Measurements from ENCODE around the gene ATF3.
"Not testable (repeated sequence)": the region's sequence is repeated elsewhere in the genome, so short reads cannot be mapped to it uniquely, and the experiment has no call there.

The ATF3 gene

DNA sequence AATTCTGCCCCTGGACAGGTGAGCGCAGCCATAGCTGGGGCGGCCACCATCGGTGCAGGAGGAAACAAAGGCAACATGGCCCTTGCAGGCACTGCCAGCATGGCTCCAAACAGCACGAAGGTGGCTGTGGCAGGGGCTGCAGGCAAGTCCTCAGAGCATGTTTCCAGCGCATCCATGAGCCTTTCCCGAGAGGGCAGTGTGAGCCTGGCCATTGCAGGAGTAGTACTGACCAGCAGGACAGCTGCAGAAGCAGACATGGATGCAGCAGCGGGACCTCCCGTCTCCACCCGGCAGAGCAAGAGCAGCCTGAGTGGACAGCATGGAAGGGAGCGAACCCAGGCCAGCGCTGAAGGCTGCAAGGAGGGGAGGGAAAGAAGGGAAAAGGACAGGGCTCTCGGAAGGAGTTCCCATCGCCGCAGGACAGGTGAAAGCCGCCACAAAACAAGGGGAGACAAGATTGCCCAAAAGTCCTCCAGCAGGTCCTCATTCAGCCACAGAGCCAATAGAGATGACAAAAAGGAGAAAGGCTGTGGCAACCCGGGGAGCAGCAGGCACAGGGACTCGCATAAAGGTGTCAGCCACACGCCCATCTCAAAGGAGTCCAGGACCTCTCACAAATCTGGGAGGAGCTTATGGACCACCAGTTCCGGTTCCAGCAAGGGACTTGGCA is 17.4 kb downstream of the ATF3 start:
- H3K4me3 ChIP-seq (ENCODE audit: low read depth, low read length), result no peak overlapping the region

- H3K4me3 ChIP-seq (ENCODE audit: low read depth, low read length), result no peak overlapping the region
Observed at GRCh38 chr1:212628046-212628445, 19.5 kb downstream of the ATF3 start.

DNA sequence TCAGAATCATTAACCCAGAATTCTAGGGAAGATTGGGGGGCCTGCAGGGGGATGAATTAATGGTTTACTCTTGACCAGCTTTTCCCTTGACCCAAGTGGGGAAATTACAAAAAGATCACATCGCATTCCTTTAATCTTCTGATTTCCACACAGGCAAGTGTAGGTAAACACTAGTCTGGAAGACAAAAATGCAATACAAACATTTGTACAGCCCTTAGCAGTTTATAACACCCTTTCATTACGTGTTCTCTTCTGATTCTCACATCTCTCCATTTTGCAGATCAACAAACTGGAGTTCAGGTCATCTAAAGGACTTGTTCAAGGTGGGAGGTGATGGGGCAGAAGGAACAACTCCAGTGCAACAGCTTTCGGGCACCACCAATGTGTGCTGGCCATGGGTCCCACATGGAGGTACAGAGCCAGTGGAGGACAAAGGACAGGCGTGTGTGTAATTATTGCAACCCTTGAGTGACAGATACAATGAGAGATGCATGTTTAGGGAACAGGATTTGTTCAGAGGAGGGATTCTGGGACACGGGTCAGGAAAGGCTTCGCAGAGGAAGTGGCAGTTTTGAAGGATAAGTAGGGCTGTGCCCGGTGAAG is 20.4 kb downstream of the ATF3 start:
- no peak overlapping the region for H3K4me3 ChIP-seq (ENCODE audit: low read depth, low read length)

GRCh38 chr1:212629450-212630157 is 21.0 kb downstream of the ATF3 start:
- no peak overlapping the region for H3K4me3 ChIP-seq (ENCODE audit: low read depth, low read length)

DNA sequence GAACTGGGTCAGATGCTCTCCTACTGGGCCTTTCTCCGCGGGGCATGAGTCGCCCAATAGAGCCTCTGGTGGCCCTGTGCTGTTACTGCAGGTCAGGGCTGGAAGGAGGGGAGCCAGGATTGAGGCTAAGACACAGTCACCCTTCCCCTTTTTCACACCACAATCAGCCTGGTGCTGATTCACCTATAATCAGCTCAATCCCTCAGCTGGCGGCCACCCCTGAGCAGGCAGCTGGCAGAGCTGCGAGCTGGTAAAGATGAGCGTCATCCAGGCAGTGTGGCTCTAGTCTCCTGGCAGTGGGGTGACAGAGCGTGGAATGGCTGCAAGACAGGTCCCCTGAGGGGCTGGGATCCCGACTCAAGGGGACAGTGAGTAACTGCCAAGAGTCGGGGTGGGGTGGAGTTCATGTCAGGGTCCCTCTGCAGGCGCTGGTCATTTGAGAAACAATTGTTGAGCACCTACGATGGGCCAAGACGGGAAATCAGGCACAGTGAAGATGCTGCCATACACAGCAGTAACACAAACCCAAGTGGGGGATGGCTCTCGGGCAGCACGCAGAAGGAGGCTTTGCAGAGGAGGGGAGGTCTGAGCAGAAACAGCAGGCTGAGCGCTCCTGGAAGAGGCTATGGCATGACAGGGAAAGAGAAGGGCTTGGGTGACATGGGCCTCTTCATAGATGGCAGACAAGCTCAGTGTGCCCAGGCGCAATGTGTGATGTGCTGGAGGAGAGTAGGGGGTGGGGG is 21.8 kb downstream of the ATF3 start:
- no peak overlapping the region for H3K4me3 ChIP-seq (ENCODE audit: low read depth, low read length)

DNA sequence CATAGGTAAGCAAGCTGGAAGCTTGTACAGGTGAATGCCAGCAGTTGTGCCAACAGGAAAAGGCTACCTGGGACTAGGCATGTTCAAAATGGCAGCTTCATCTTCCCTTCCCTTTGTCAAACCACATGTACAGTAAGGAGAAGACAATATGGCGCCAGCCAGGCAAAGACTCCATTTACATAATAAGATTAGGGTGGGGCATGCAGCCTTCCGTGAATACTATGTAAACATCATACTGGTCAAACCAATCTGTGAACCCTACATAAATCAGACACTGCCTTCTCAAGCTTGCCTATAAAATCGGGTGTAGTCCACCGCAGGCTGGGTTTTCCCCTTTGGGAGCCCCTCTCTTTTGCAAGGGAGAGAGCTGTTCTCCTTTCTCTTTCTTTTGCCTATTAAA is 24.6 kb downstream of the ATF3 start:
- no peak overlapping the region for H3K4me3 ChIP-seq (ENCODE audit: low read depth, low read length)

DNA sequence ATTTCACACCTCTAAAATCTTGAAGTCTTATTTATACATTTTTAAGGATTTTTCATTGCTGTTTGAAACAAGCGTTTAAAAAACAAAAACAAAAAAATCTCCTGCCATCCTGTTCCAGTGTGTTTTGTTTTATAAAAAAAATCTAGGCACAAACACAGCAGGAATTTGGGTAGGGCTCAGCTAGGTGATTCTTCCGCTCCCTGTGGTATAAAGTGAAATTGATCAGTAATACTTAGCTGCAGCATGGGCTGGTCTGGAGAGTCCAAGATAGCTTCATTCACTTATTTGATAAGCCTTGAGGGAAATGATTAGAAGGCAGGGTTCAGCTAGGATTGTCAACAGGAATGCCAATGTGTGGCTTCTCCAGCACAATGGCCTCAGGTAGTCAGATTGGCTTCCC is 25.7 kb downstream of the ATF3 start:
- no peak overlapping the region for H3K4me3 ChIP-seq (ENCODE audit: low read depth, low read length)

DNA sequence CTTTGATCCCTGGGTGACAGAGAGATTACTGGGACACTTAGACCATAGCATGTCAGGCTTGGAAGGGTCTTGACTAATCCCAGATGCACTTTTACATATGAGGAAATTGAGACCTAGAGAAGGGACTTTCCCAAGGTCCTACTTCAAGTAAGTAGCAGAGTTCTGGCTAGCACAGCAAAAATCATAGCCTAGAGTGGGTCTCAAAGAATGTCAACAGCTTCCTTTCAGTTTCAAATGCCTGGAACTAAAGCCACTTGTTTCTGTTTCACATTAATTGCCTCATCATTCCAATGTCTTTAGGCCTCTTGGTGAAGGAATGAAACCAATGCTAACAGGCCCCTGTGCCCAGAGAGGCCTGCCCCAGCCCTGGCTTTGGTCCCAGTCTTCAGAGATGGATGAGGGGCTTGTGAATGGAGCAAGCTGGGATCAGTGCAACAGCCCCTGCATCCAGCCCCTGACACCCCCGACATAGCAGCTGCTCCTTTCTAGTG is 26.6 kb downstream of the ATF3 start:
- H3K4me3 ChIP-seq (ENCODE audit: low read depth, low read length), result no peak overlapping the region

- no peak overlapping the region for H3K4me3 ChIP-seq (ENCODE audit: low read depth, low read length)
Observed at GRCh38 chr1:212637902-212638301, 29.3 kb downstream of the ATF3 start.

- no peak overlapping the region for H3K4me3 ChIP-seq (ENCODE audit: low read depth, low read length)
Observed at GRCh38 chr1:212638492-212639151, 30.1 kb downstream of the ATF3 start.

GRCh38 chr1:212639524-212639923 is 31.0 kb downstream of the ATF3 start:
- H3K4me3 ChIP-seq (ENCODE audit: low read depth, low read length), result not testable (repeated sequence)

DNA sequence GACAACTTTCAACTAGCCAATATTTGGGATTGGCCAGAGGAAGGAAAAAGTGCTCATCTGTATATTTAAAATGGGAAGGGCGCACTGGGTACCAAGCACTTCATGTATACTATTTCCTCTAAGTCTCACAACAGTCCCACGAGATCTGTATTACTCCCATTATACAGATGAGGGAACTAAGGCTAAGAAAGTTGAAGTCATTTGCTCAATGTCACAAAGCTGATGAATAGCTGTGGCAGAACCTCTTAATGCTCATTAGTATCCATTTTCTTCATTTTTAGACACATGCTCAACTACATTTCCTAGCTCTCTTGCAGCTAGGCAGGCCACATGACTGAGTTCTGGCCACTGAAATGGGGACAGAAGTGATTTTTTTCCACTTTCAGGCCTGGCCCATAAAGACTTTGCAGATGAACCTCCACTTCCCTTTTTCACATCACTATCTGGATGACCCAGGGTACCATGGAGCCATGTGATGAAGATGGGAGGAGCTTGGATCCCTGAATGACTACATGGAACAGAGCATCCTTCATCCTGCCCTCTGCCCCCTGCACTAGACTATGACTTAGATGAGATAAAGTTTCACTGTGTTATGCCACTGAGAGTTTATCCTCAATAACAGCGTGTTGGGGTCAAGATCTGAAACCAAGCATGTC is 31.8 kb downstream of the ATF3 start:
- H3K4me3 ChIP-seq (ENCODE audit: low read depth, low read length), result no peak overlapping the region

DNA sequence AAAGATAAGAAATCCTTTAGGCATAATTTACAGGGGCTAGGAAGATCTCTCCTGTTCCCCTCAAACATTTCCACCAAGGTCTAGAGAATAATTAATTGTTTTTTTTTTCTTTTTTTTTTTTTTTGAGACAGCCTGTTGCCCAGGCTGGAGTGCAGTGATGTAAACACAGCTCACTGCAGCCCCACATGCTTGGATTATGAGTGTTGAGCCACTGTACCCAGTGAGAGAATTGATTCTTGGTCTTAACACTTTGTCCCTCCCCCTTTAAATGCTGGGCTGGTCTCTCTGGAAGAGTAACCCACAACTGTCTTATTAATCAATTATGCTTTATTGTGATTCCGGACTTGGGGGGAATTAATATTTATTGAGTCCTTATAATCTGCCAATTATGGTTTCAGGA is 33.4 kb downstream of the ATF3 start:
- H3K4me3 ChIP-seq (ENCODE audit: low read depth, low read length), result no peak overlapping the region

DNA sequence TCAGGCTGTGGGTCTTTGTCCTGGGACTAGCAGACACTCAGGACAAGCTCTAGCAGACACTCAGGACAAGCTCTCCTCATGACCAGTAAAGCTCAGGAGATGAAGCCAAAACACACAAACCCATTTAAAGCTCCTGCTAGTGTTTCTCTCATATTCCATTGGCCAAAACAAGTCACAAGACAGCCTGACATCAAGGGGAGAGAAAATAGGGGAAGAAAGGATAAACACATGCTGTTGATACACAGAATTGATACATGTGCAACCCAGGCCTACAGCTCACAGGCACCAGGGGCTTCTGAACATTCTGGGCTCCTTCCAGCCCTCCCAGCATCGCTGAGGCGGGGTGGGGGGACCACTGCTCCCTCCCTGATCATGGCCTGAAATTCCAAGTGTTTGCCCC is 35.3 kb downstream of the ATF3 start:
- no peak overlapping the region for H3K4me3 ChIP-seq (ENCODE audit: low read depth, low read length)

GRCh38 chr1:212644866-212645545 is 36.4 kb downstream of the ATF3 start:
- H3K4me3 ChIP-seq (ENCODE audit: low read depth, low read length), result no peak overlapping the region

DNA sequence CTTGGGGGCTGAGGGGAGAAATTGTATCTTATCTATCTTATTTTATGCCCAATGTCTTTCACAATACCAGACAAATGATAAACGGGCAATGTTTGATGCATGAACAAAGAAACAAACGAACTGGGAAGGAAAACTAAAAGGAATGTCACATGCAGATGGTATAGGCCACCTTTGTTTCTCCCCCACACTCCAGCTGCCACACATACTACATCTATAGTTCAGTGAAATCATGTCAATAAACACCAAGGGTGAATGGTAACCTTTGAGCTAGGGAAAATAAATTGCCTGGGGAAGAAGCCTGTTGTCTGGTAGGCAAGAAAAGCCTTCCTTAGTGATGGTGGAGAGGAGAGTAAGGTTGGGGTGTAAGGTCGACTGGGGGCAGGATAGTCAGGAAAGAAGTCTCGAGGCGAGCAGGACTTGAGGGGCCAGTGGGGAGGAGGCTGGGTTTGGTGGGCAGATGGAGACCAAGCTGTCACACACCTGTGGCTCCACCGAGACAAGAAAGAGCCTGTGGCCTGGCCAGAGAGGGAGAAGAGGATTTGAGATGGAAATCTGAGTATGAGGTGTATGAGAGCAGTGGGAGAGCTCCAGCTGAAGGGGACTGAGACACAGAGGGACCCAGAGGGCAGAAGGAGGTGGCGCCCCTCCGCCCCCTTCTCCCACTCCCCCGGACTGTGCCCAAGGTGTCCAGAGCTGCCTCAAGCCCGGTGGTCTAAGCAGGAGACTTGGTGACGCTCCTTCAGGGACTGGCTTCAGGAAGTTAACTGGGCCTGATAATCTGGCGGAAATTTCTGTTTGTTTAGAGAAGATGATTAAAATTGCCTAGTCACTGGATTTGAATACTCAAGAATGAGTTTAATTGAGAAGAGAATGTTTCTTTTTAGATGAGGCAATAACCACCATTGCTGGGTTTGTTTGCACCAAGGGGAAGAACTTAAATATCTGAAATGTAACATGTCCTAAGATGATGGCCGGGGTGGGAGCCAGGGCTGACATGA is 37.3 kb downstream of the ATF3 start:
- H3K4me3 ChIP-seq (ENCODE audit: low read depth, low read length), result no peak overlapping the region

DNA sequence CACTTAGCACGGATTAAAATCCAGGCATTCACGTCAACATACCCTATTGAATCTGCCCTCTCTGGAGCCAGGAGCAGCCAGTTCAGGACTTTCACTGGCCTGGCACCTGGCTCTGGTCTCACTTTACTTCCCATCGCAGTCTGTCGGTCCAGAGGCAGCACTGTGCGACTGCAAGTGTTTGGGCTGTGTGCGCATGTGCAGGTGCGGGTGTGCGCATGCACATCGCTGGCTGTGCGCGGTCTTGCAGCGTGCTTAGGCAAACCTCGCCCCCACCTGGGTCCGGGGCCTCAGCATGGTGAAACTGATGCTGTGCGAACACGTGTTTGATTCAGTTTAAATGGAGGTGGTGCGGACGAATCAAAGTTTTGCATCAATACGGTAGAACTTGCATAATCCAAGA is 38.0 kb downstream of the ATF3 start:
- H3K4me3 ChIP-seq (ENCODE audit: low read depth, low read length), result no peak overlapping the region

DNA sequence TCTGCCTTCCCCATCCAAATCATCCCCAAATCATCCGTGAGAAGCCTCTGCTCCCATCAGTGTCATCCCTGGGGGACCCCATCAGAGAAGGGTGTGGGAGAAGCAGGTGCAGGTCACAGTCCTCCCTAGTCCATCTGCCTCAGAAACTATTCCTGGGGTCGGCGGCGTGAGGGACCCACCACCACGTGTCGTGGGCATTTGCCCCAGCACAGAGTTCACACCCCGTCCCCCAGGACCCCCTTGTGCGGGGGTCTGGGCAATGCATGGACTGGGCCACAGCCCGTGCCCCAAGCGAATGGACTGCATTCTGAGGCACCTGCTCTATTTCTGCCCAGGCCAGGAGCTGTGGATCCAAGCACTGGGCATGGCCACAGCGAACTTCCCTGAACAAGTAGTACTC is 38.4 kb downstream of the ATF3 start:
- no peak overlapping the region for H3K4me3 ChIP-seq (ENCODE audit: low read depth, low read length)

DNA sequence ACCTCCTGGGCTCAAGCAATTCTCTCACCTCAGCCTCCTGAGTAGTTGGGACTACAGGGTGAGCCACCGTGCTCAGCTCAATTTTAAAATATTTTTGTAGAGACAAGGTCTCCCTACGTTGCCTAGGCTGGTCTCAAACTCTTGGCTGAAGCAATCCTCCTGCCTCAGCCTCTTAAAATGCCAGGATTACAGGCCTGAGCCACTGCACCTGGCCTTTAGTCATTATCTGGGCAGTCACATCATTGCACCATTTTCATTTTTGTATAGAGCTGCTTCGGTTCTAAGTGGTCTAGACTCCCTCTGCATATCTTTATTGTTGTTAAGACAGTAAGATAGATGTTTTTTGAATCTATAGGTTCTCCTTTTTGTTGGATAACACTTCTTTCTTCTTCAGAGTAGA is 39.9 kb downstream of the ATF3 start:
- H3K4me3 ChIP-seq (ENCODE audit: low read depth, low read length), result no peak overlapping the region
